A673 (cell line): ENCODE measurements around the gene SLCO3A1. TPM values are rescaled to one million over a fixed set of nuclear protein-coding genes. Genes with fewer than 3 reads are reported as not detected.

ENCODE experiments used
- BruUV-seq: library from RNA; stranded (reverse); fragments of 400-500 nt; replicated peaks from 2 replicates; lab custom pipeline; 2021; lab: Mats Ljungman, UMichigan
- CTCF ChIA-PET: fragments of 300-600 bp; sonication (Branson Sonifier 250); formaldehyde crosslinking; loops from one replicate; lab custom pipeline; 2022; ENCODE audit warnings: antibody characterized with exemption; lab: Charles Lee
- POLR2A ChIA-PET: fragments of 300-600 bp; sonication (Branson Sonifier 250); formaldehyde crosslinking; loops from one replicate; lab custom pipeline; 2022; ENCODE audit warnings: antibody characterized with exemption; ENCODE audit not compliant: low non-redundant PET; lab: Charles Lee
- DNase-seq: peaks from one replicate; pipeline ENCODE4 v3.0.0-alpha.2; 2015; ENCODE audit warnings: low spot score
- H3K27ac ChIP-seq: fragments of 200-600 bp; sonication (generic); 2 replicates; pipeline ENCODE4 v1.5.1; 2016; ENCODE audit warnings: mixed run types, low read depth, mild to moderate bottlenecking, mixed read lengths, antibody characterized with exemption, low read length; ENCODE audit not compliant: poor library complexity, severe bottlenecking
- H3K27me3 ChIP-seq: fragments of 200-600 bp; sonication (generic); replicated peaks from 2 replicates; pipeline ENCODE4 v1.6.1; 2017; ENCODE audit warnings: mixed run types, low read depth, mild to moderate bottlenecking, mixed read lengths, antibody characterized with exemption, low read length; ENCODE audit not compliant: insufficient read depth, poor library complexity
- H3K36me3 ChIP-seq: fragments of 200-600 bp; sonication (generic); 2 replicates; pipeline ENCODE4 v1.6.1; 2016; ENCODE audit warnings: mixed run types, mild to moderate bottlenecking, mixed read lengths, antibody characterized with exemption, low read length; ENCODE audit not compliant: insufficient read depth, poor library complexity, severe bottlenecking
- H3K4me1 ChIP-seq: fragments of 200-600 bp; sonication (generic); 2 replicates; pipeline ENCODE4 v1.6.1; 2017; ENCODE audit warnings: mixed run types, mild to moderate bottlenecking, mixed read lengths, antibody characterized with exemption, low read length; ENCODE audit not compliant: insufficient read depth, poor library complexity, severe bottlenecking
- H3K4me3 ChIP-seq: fragments of 200-600 bp; sonication (generic); 2 replicates; pipeline ENCODE4 v1.5.1; 2016; ENCODE audit warnings: low read depth, mixed run types, mild to moderate bottlenecking, mixed read lengths, low read length; ENCODE audit not compliant: poor library complexity, severe bottlenecking
- H3K9me3 ChIP-seq: fragments of 200-600 bp; sonication (generic); 2 replicates; pipeline ENCODE4 v1.6.1; 2016; ENCODE audit warnings: mixed run types, low read depth, mild to moderate bottlenecking, mixed read lengths, antibody characterized with exemption, low read length; ENCODE audit not compliant: poor library complexity, severe bottlenecking
- CTCF ChIP-seq: fragments of 300-800, 200-600 bp; sonication (generic); conservative IDR thresholded peaks from 2 replicates; pipeline ENCODE4 v1.5.1; 2017; ENCODE audit warnings: low read depth, mild to moderate bottlenecking, antibody characterized with exemption, low read length, moderate library complexity, mixed read lengths
- EZH2 ChIP-seq: fragments of 200-600 bp; sonication (generic); IDR thresholded peaks from 2 replicates; pipeline ENCODE4 v1.6.1; 2017; ENCODE audit warnings: borderline replicate concordance, low read depth, mild to moderate bottlenecking, mixed read lengths, antibody characterized with exemption, low read length; ENCODE audit not compliant: poor library complexity, severe bottlenecking
- intact Hi-C: fragments of 100-400 bp; cut with micrococcal nuclease; formaldehyde crosslinking; loops from one replicate; pipeline ENCODE4 v1.10.0; 2022; ENCODE audit not compliant: unreplicated experiment
- total RNA-seq: library from RNA; stranded (reverse); gene quantifications from 2 replicates; pipeline ENCODE4 v1.2.3, GENCODE V29; 2021

Gene SLCO3A1
- total RNA-seq, 1 experiment from 2014 or later, result 16.6 TPM

GRCh38 chr15:91927585-91927984, 74.1 kb downstream of the SLCO3A1 start:
- POLR2A ChIA-PET, result no interaction called here
- no TSS peak for BruUV-seq
- CTCF ChIA-PET, result no interaction called here

GRCh38 chr15:91928675-91929074, 75.2 kb downstream of the SLCO3A1 start:
- CTCF ChIA-PET, result interaction anchor here (0.6 kb wide), 1 partner anchor 20 kb away, joined by 3 read pairs; no protein-coding TSS in a partner anchor
- Histone ChIP-seq H3K36me3 (no peaks in the 10 kb centered on the region), H3K9me3 (no peaks in the 10 kb centered on the region), H3K4me1 (peaks cover 17% of the 10 kb centered on the region), H3K27ac (no peak overlapping the region), H3K27me3 (no peaks in the 10 kb centered on the region), H3K4me3 (no peak overlapping the region)
- intact Hi-C loops, result no loop called here
- DNase-seq, result no peak
- TF ChIP-seq CTCF (no peak), EZH2 (no peak)
- POLR2A ChIA-PET, result no interaction called here
- BruUV-seq, result no TSS peak

More at GRCh38 chr15:91927585-91927984, 74.1 kb downstream of the SLCO3A1 start:
- no peaks in the 10 kb centered on the region for H3K36me3 ChIP-seq
- no peak for TF ChIP-seq CTCF
- no peak for TF ChIP-seq EZH2
- H3K4me3 ChIP-seq, result no peak overlapping the region
- H3K27me3 ChIP-seq, result no peaks in the 10 kb centered on the region
- H3K4me1 ChIP-seq, result peaks cover 17% of the 10 kb centered on the region
- H3K27ac ChIP-seq, result no peak overlapping the region
- H3K9me3 ChIP-seq, result no peaks in the 10 kb centered on the region
- intact Hi-C loops, result no loop called here
- no peak for DNase-seq

GRCh38 chr15:91929509-91929908, 76.0 kb downstream of the SLCO3A1 start:
- CTCF ChIA-PET, result no interaction called here
- no TSS peak for BruUV-seq
- Histone ChIP-seq H3K4me1 (peaks cover 17% of the 10 kb centered on the region), H3K36me3 (no peaks in the 10 kb centered on the region), H3K4me3 (no peak overlapping the region), H3K27me3 (no peaks in the 10 kb centered on the region), H3K27ac (no peak overlapping the region), H3K9me3 (no peaks in the 10 kb centered on the region)
- intact Hi-C loops, result no loop called here
- POLR2A ChIA-PET, result no interaction called here
- TF ChIP-seq EZH2 (no peak), CTCF (no peak)
- no peak for DNase-seq
